Measurements from ENCODE around the gene SLC25A22. TPM values are rescaled to one million over a fixed set of nuclear protein-coding genes. Genes with fewer than 3 reads are reported as not detected.

The SLC25A22 gene
- total RNA-seq, 1 donor from 2014 or later, result 84.9 TPM

DNA sequence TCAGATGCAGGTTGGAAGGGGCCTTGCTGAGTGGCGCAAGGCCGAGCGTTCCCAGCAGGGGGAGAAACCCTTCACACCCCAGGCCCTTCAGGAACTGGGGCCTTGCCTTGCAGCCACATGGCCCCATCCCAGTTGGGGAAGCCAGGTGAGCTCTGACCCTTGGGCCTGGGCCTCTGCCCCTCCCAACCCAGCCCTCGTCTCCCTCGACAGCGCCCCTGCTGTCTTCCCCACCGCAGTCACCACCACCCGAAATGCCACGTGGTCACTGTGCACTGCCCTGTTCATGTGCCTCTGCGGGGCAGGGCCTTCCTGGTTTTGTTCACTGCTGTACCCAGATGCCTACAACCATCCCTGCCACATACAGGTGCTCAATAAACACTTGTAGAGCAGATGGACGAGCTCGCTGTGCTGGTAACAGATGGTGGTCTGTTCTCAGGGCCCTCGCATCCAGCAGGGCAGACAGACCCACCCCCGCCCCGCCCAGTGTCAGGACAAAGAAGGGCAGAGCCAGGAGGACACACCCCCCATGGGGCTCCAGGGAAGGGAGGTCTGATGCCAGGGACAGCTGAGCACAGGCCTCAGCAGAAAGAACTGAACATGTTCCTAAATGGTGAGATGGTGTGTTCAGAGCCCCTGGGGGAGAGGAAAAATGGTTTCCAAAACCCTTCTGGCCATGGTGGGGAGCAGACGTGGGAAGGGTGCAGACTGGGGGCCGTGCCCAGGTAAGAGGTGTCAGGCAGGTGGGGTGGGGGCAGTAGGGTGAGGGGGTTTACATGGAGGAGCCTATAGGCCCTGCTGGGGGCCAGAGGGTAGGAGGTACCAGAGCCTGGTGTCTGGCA, 40.6 kb upstream of the SLC25A22 start:
- no peak for DNase-seq
- H3K27me3 Mint-ChIP-seq, result peaks cover 2% of the 10 kb centered on the region
- no peak overlapping the region for H3K27ac Mint-ChIP-seq
- H3K4me3 Mint-ChIP-seq, result no peak overlapping the region
- intact Hi-C loops (cut with micrococcal nuclease), result no loop called here
- H3K36me3 Mint-ChIP-seq (ENCODE audit: low read depth), result peaks cover 26% of the 10 kb centered on the region
- no peaks in the 10 kb centered on the region for H3K9me3 Mint-ChIP-seq
- H3K4me1 Mint-ChIP-seq, result peaks cover 25% of the 10 kb centered on the region

DNA sequence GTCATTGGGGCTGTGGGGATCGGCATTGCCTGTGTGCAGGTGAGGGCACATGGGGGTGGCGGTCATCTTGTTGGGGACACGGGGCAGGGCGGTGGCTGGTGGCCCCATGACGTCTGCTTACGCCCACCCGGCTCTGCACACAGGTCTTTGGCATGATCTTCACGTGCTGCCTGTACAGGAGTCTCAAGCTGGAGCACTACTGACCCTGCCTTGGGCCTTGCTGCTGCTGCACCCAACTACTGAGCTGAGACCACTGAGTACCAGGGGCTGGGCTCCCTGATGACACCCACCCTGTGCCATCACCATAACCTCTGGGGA, 39.9 kb upstream of the SLC25A22 start:
- H3K36me3 Mint-ChIP-seq (ENCODE audit: low read depth), result peaks cover 26% of the 10 kb centered on the region
- H3K9me3 Mint-ChIP-seq, result no peaks in the 10 kb centered on the region
- no peak overlapping the region for H3K4me3 Mint-ChIP-seq
- peaks cover 25% of the 10 kb centered on the region for H3K4me1 Mint-ChIP-seq
- no peak for DNase-seq
- peaks cover 2% of the 10 kb centered on the region for H3K27me3 Mint-ChIP-seq
- H3K27ac Mint-ChIP-seq, result no peak overlapping the region
- intact Hi-C loops (cut with micrococcal nuclease), result no loop called here

DNA sequence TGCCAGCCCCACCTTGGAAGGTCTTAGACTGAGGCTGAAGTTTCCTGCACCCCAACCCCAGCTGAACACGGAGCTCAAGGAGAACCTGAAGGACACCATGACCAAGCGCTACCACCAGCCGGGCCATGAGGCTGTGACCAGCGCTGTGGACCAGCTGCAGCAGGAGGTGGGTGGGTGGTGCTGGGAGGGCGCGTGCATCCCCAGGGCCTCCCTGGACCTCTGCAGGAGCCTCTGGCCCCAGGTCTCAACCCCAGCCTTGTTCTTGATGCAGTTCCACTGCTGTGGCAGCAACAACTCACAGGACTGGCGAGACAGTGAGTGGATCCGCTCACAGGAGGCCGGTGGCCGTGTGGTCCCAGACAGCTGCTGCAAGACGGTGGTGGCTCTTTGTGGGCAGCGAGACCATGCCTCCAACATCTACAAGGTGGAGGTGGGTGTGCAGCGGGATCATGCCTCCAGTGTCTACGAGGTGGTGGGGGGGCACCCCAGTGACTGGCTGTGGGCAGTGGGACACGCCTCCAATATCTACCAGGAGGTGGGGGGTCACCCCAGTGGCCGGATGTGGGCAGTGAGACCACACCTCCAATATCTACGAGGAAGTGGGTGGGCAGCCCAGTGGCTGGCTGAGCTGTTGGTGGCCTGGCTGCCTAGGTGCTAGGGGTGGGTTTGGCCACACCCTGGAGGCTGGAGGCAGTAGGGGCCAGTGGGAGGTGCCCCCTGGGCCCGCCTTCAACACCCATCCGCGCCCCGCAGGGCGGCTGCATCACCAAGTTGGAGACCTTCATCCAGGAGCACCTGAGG, 39.3 kb upstream of the SLC25A22 start:
- intact Hi-C loops (cut with micrococcal nuclease), result no loop called here
- no peak overlapping the region for H3K27ac Mint-ChIP-seq
- no peak for DNase-seq
- H3K4me3 Mint-ChIP-seq, result no peak overlapping the region
- peaks cover 26% of the 10 kb centered on the region for H3K36me3 Mint-ChIP-seq (ENCODE audit: low read depth)
- peaks cover 2% of the 10 kb centered on the region for H3K27me3 Mint-ChIP-seq
- H3K4me1 Mint-ChIP-seq, result peaks cover 25% of the 10 kb centered on the region
- no peaks in the 10 kb centered on the region for H3K9me3 Mint-ChIP-seq

DNA sequence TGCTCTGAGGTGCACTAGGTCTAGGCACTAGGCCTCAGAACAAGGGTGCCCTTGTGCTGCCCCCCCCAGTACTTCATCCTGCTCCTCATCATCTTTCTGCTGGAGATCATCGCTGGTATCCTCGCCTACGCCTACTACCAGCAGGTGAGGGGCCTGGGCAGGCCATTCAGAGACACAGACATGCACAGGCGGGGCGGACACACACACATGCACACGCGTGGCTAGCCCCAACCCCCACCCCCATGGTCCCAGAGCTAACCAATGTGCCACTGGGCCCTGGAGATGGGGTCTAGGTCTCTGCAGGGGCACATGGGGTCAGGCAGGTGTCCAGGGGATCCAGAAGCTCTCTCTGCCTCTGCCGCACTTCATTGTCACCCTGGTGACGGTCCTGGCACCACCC, 38.6 kb upstream of the SLC25A22 start:
- no peak for DNase-seq
- Mint-ChIP-seq H3K27ac (no peak overlapping the region), H3K36me3 (ENCODE audit: low read depth) (peaks cover 26% of the 10 kb centered on the region), H3K4me3 (no peak overlapping the region), H3K9me3 (no peaks in the 10 kb centered on the region), H3K27me3 (peaks cover 7% of the 10 kb centered on the region), H3K4me1 (peaks cover 29% of the 10 kb centered on the region)
- intact Hi-C loops (cut with micrococcal nuclease), result no loop called here

DNA sequence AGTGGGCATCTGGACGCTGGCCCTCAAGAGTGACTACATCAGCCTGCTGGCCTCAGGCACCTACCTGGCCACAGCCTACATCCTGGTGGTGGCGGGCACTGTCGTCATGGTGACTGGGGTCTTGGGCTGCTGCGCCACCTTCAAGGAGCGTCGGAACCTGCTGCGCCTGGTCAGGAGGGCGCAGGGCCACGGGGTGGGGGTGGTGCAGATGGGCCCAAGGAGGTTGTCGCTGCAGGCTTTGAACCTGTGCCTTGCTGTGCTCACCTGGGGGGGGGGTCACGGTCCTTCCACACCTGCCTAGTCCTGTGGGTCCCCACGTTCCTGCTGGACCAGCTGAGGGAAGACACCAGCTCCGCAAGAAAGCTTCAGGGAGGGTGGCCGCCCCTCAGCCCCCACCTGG, 38.2 kb upstream of the SLC25A22 start:
- Mint-ChIP-seq H3K4me3 (no peak overlapping the region), H3K27me3 (peaks cover 12% of the 10 kb centered on the region), H3K36me3 (ENCODE audit: low read depth) (peaks cover 24% of the 10 kb centered on the region), H3K9me3 (no peaks in the 10 kb centered on the region), H3K27ac (no peak overlapping the region), H3K4me1 (peaks cover 29% of the 10 kb centered on the region)
- no peak for DNase-seq
- intact Hi-C loops (cut with micrococcal nuclease), result no loop called here

DNA sequence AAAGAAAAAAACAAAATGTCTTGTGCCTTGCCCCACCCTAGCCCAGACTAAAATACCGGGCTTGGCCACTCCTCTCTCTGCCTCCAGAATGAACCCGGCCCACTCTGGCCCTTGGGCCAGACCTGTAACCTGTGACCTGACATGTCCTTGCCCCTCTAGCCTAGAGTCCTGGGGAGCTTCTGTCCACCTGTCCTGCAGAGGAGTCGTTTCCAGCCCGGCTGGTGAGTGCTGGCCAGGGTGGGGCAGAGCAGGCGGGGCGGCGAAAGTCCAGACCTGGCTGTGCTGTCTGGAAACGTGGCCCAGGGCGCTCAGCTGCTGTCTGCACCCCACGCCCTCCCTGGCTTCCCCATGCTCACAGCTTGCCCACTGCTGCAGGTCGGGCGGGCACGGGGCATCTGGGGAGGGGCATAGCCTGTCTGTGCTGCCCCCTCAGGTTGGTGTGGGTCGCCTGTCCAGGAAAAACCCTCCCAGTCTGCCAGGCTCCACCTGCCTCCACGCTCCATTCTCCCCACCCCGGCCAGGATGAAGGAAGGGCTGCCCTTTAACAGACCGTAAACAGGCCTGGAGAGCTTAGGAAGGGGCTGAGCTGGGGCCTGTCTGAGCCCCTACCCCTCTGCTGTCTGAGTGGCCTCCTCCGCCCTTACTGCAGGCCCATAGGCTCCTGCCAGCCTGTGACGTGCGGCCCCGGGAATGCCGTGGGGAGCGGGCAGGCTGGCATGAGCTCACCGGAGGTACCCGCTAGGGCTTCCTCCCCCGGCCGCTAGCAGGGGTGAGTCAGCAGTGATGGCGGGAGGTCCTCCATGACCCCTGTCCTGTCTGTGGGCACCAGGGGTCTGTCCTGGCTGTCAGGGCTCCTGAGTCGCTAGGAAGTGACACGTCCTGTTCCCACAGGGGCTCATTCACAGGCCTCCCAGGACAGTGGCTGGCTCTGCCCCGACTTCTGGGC, 36.6 kb upstream of the SLC25A22 start:
- peak overlapping the region; percentile 74 for H3K4me3 Mint-ChIP-seq
- H3K36me3 Mint-ChIP-seq (ENCODE audit: low read depth), result peaks cover 13% of the 10 kb centered on the region
- no peak overlapping the region for H3K27ac Mint-ChIP-seq
- H3K9me3 Mint-ChIP-seq, result no peaks in the 10 kb centered on the region
- H3K27me3 Mint-ChIP-seq, result peaks cover 21% of the 10 kb centered on the region
- DNase-seq, result no peak
- intact Hi-C loops (cut with micrococcal nuclease), result no loop called here
- peaks cover 15% of the 10 kb centered on the region for H3K4me1 Mint-ChIP-seq

DNA sequence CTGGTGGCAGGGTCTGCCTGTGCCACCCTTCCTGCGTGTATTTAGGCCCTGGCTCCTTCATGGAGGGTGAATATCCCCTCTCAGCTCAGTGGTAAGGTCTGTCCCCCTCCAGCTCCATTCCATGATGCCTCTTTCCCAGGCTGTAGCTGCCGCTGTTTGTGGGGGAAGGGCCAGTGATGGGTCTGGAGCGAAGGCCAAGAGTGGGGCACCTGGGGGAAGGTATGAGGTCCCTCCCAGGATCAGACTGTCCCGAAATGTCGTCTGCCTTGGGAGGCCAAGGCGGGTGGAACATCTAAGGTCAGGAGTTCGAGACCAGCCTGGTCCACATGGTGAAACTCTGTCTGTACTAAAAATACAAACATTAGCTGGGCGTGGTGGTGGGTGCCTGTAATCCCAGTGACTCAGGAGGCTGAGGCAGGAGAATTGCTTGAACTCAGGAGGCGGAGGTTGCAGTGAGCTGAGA, 35.8 kb upstream of the SLC25A22 start:
- intact Hi-C loops (cut with micrococcal nuclease), result no loop called here
- Mint-ChIP-seq H3K36me3 (ENCODE audit: low read depth) (peaks cover 12% of the 10 kb centered on the region), H3K4me3 (peak overlapping the region; percentile 74), H3K4me1 (peaks cover 21% of the 10 kb centered on the region), H3K27me3 (peaks cover 28% of the 10 kb centered on the region), H3K27ac (no peak overlapping the region), H3K9me3 (no peaks in the 10 kb centered on the region)
- DNase-seq, result no peak

DNA sequence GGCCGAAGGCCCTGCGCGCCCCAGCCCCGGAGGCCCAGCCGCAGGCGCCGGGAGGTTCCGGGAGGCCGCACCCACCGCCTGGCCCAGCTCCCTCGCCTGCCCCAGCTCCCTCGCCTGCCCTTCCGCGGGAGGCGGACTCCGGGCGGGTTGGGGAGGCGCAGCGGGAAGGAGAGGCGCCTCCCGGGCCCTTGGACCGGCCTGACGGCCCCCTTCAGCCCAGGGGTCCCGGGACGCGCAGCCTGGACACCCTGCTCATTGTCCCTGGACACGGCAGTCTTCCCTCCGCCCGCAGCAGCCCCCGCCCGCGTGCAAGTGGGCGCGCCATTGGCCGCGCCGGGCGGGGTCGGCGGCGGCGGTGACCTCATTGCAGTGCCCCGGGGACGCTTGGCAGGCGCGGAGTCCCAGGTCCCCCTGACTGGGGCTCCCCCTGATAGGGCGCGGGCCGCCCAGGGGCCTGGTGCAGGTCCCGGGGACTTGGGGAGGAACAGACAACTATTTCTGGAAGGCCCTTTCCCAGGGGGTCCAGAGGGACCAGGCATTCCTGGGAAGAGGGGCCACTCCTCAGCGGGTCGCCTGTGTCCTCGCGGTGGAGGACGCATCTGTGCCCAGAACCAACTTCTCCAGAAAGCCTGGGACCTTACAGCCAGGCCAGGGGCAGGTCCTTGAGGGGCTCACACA, 35.2 kb upstream of the SLC25A22 start:
- peaks cover 7% of the 10 kb centered on the region for H3K36me3 Mint-ChIP-seq (ENCODE audit: low read depth)
- intact Hi-C loops (cut with micrococcal nuclease), result no loop called here
- peak overlapping the region; percentile 74 for H3K4me3 Mint-ChIP-seq
- peaks cover 20% of the 10 kb centered on the region for H3K4me1 Mint-ChIP-seq
- DNase-seq, result peak; percentile 81
- peaks cover 34% of the 10 kb centered on the region for H3K27me3 Mint-ChIP-seq
- H3K27ac Mint-ChIP-seq, result no peak overlapping the region
- H3K9me3 Mint-ChIP-seq, result no peaks in the 10 kb centered on the region

DNA sequence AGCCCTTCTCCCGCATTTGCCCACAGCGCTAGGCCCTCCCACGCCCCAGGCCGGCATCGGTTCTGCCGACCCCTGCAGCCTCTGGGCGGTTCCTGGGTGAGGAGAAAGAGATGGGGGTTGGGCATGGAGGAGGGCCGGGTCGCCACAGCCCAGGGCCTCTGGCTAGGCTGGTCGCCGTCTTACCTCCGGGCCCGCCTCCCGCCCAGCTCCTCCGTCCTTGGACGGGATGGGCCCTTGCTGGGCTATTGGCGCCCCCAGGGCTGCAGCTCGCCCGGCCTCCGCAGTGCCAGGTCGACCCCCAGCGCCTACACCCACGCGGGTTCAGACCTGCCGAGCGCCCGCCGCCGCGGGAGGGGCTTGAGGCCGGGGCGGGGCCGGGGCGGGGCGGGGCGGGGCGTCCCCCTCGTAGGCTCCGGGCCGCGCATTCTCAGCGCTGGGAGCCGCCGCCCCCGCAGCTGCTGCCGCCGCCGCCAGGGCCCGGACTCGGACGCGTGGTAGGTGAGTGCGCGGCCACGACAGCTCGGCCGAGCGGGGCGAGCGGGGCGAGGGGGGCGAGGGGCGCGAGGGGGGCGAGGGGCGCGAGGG, 34.5 kb upstream of the SLC25A22 start, which contains the start of gene CD151:
Gene CD151 (plus strand): TSS at position 424 of the 585 bp plus-strand sequence. CDS start 3,118 bp downstream, outside the sequence.
- H3K36me3 Mint-ChIP-seq (ENCODE audit: low read depth), result peaks cover 4% of the 10 kb centered on the region
- intact Hi-C loops (cut with micrococcal nuclease), result loop anchor here (1.0 kb wide), 1 partner anchor 10 kb away; the partner anchor contains the start of genes POLR2L and TSPAN4
- peak; percentile 85 for DNase-seq
- peaks cover 40% of the 10 kb centered on the region for H3K27me3 Mint-ChIP-seq
- peaks cover 26% of the 10 kb centered on the region for H3K4me1 Mint-ChIP-seq
- H3K4me3 Mint-ChIP-seq, result peak within 1 kb of the TSS; percentile 74
- H3K27ac Mint-ChIP-seq, result peak within 1 kb of the TSS; percentile 52
- no peaks in the 10 kb centered on the region for H3K9me3 Mint-ChIP-seq

DNA sequence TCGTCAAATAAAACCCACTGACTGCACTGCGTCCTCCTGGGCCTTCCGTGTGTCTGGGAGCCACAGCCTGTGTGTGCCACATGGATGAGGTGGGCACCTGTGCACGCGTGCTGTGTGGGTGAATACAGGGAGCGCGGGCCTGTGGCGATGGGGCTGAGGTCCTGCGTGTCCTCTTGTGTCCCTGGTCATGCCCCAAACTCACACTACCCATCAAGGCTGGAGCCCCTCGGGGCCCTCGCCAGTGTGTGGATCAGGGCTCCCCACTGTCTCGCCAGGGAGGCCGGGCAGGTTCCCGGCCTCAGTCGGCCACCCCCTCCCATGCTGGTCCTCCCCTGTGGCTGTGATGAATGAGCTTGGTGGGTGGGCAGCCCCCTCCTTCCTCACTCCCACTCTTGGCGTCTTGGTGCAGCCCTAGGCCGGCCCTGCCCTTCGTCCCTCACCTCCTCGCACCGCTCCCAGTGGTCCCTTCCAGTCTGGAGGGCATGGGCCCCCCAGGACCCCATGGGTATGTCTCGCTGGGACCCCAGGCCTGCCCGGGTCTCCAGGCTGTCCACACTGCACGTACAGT, 34.0 kb upstream of the SLC25A22 start:
- Mint-ChIP-seq H3K9me3 (no peaks in the 10 kb centered on the region), H3K4me1 (peaks cover 28% of the 10 kb centered on the region), H3K36me3 (ENCODE audit: low read depth) (peaks cover 2% of the 10 kb centered on the region), H3K27ac (peak overlapping the region; percentile 52), H3K4me3 (peak overlapping the region; percentile 53), H3K27me3 (peaks cover 42% of the 10 kb centered on the region)
- intact Hi-C loops (cut with micrococcal nuclease), result loop anchor here (1.0 kb wide), 1 partner anchor 10 kb away; the partner anchor contains the start of genes POLR2L and TSPAN4
- DNase-seq, result no peak

DNA sequence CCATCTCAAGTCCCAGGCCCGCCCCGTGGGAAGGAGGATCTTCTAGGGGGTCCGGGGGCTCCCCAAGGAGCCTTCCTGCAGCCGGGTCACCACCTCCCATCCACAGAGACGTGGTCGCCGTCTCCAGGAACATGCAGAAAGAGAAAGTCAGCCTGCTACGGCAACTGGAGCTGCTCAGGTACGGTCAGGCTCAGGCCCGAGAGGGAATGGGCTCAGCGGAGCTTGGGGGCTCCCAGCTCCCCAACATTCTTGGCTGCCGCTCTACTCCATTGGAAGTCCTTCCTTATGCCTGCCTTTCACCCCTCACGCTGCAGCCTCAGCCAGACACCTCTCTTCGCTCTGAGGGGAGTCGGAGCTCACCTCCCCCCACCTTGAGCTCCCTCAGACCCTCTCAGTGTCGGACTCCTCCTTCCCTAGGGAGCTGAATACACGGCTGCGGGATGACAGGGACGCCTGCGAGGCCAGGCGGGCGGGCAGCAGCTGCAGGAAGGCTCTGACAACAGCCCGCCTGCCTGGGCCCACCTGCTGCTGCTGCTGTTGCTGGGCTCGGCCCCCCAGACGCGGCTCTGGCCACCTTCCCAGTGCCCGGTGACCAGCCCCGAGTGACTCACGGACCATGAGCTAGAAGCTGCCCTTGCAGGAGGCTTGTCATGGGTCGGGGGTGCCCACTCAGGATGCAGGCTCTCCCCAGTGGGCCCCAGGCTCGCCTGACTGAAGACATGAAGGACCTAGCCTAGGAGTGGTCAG, 33.2 kb upstream of the SLC25A22 start:
- intact Hi-C loops (cut with micrococcal nuclease), result no loop called here
- H3K4me3 Mint-ChIP-seq, result peak overlapping the region; percentile 53

More for the DNA sequence above, 33.2 kb upstream of the SLC25A22 start:
- Mint-ChIP-seq H3K27me3 (peaks cover 44% of the 10 kb centered on the region), H3K27ac (peak overlapping the region; percentile 52), H3K4me1 (peaks cover 32% of the 10 kb centered on the region), H3K36me3 (ENCODE audit: low read depth) (no peaks in the 10 kb centered on the region), H3K9me3 (no peaks in the 10 kb centered on the region)
- no peak for DNase-seq

Measured in activated CD4-positive, alpha-beta T cell treated with anti-CD3 and anti-CD28 coated beads, Interleukin-2, amount 10 ng/mL, durations not matched to agents 24 days and 14 days (primary cell).